Measurements from ENCODE around the gene CAPN1. TPM values are rescaled to one million over a fixed set of nuclear protein-coding genes. Genes with fewer than 3 reads are reported as not detected.

The CAPN1 gene
- total and polyA plus RNA-seq, 8 donors: 103 to 144 (median 108) TPM

GRCh38 chr11:65211293-65212105 lies 29.8 kb downstream of the CAPN1 start:
- H3K36me3 ChIP-seq: peaks cover 0 to 40% (median 21%) of the 10 kb centered on the region in 3 donors
- no peak for ATAC-seq
- no peak for FAIRE-seq

GRCh38 chr11:65212226-65212801 lies 30.6 kb downstream of the CAPN1 start:
- H3K27me3 ChIP-seq: no peaks in the 10 kb centered on the region
- WGBS, 2 donors: 83 to 86% methylated on average over 13 of the region's 13 CpGs
- peak in 1 of 6 donors; percentile 50 for DNase-seq
- no peak for FAIRE-seq
- TF ChIP-seq CTCF (IDR thresholded peaks at IDR 0.05): no peak
- no peak for ATAC-seq
- H3K4me3 ChIP-seq: no peak overlapping the region
- H3K27ac ChIP-seq: no peak overlapping the region
- H3K36me3 ChIP-seq: peaks cover 0 to 36% (median 17%) of the 10 kb centered on the region in 3 donors
- H3K4me1 ChIP-seq: no peaks in the 10 kb centered on the region
- intact Hi-C loops (cut with DNase I): loop anchor here in 1 of 3 donors (10.0 kb wide), 1 partner anchor 322 kb away; no protein-coding TSS in a partner anchor
- no peaks in the 10 kb centered on the region for H3K9me3 ChIP-seq

More at GRCh38 chr11:65211293-65212105, 29.8 kb downstream of the CAPN1 start:
- Histone ChIP-seq H3K27me3 (no peaks in the 10 kb centered on the region), H3K4me1 (no peaks in the 10 kb centered on the region), H3K27ac (no peak overlapping the region), H3K4me3 (no peak overlapping the region), H3K9me3 (no peaks in the 10 kb centered on the region)
- WGBS, 2 donors: 86 to 88% methylated on average over 27 to 29 of the region's 29 CpGs
- intact Hi-C loops (cut with DNase I): loop anchor here in 1 of 3 donors (10.0 kb wide), 1 partner anchor 323 kb away; no protein-coding TSS in a partner anchor
- peak in 1 of 6 donors; percentile 48 for DNase-seq
- TF ChIP-seq CTCF (IDR thresholded peaks at IDR 0.05): no peak

DNA sequence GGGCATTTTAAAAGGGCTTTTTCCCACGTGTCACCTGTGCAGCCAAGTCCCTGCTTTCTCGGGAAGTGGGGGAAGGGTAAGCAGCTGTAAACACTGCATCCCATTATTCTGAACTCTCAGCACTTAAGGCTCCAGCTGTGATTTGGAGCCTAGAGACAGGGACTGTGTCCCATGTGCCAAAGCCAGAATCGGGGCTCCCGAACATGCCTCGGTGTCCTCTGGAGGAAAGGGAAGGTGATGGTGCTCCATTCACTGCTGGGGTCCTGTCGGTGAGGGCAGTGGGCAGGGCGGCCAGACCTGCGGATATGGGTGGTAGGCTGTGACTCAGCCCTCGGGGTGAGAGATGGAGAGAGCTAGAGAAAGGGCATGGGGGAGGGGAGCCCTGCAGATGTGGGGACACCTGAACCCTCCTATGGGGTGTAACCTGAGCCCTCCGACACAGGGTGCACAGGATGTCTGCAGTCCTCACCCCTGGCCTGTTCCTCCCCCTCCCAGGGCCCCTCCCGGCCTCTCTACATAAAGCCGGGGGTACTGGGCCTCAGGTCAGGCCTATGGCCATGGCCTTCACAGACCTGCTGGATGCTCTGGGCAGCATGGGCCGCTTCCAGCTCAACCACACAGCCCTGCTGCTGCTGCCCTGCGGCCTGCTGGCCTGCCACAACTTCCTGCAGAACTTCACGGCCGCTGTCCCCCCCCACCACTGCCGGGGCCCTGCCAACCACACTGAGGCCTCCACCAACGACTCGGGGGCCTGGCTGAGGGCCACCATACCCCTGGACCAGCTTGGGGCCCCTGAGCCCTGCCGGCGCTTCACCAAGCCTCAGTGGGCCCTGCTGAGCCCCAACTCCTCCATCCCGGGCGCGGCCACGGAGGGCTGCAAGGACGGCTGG lies 31.8 kb downstream of the CAPN1 start:
- Histone ChIP-seq H3K36me3 (peaks cover 0 to 32% (median 17%) of the 10 kb centered on the region in 3 donors), H3K9me3 (no peaks in the 10 kb centered on the region), H3K4me3 (no peak overlapping the region), H3K27ac (no peak overlapping the region), H3K4me1 (no peaks in the 10 kb centered on the region), H3K27me3 (no peaks in the 10 kb centered on the region)
- no peak for FAIRE-seq
- 66 to 68% methylated on average over 24 to 25 of the region's 26 CpGs for WGBS, 2 donors
- peak in 3 of 4 donors; percentile 4 to 23 (median 15) for ATAC-seq
- intact Hi-C loops (cut with DNase I): loop anchor here in 1 of 3 donors (10.0 kb wide), 1 partner anchor 321 kb away; no protein-coding TSS in a partner anchor
- DNase-seq: peak in 1 of 6 donors; percentile 49
- TF ChIP-seq CTCF (IDR thresholded peaks at IDR 0.05): no peak

- Histone ChIP-seq H3K27ac (no peak overlapping the region), H3K4me3 (no peak overlapping the region), H3K4me1 (no peaks in the 10 kb centered on the region), H3K36me3 (peaks cover 0 to 24% (median 14%) of the 10 kb centered on the region in 3 donors), H3K9me3 (no peaks in the 10 kb centered on the region), H3K27me3 (no peaks in the 10 kb centered on the region)
- no peak for DNase-seq
- intact Hi-C loops (cut with DNase I): loop anchor here in 1 of 3 donors (10.0 kb wide), 1 partner anchor 320 kb away; no protein-coding TSS in a partner anchor
- no peak for TF ChIP-seq CTCF (IDR thresholded peaks at IDR 0.05)
- WGBS, 2 donors: 79 to 85% methylated on average over 16 of the region's 16 CpGs
- no peak for FAIRE-seq
- peak in 1 of 4 donors; percentile 2 for ATAC-seq
Measured at GRCh38 chr11:65214212-65214845, 32.6 kb downstream of the CAPN1 start.
